ENCODE measurements around the gene TM9SF2. TPM values are rescaled to one million over a fixed set of nuclear protein-coding genes. Genes with fewer than 3 reads are reported as not detected.

The TM9SF2 gene
- polyA plus RNA-seq, 1 donor: 70.9 TPM

- DNase-seq: peak; percentile 48
These were observed 4.8 kb upstream of the TM9SF2 start for GRCh38 chr13:99496184-99497142.

GRCh38 chr13:99498171-99499161, 2.8 kb upstream of the TM9SF2 start:
- DNase-seq: peak; percentile 97

GRCh38 chr13:99500839-99501183, 461 bp upstream of the TM9SF2 start:
- DNase-seq: no peak

- DNase-seq: peak; percentile 11
These were observed 603 bp downstream of the TM9SF2 start for GRCh38 chr13:99501848-99502301.

- DNase-seq: no peak
These were observed 4.6 kb downstream of the TM9SF2 start for GRCh38 chr13:99505814-99506269.

- DNase-seq: no peak
These were observed 5.4 kb downstream of the TM9SF2 start for GRCh38 chr13:99506634-99507033.

GRCh38 chr13:99507054-99507453, 5.8 kb downstream of the TM9SF2 start:
- no peak for DNase-seq

GRCh38 chr13:99507551-99507950, 6.3 kb downstream of the TM9SF2 start:
- DNase-seq: no peak

- no peak for DNase-seq
These were observed 6.7 kb downstream of the TM9SF2 start for GRCh38 chr13:99507986-99508385.

- no peak for DNase-seq
These were observed 8.2 kb downstream of the TM9SF2 start for GRCh38 chr13:99509479-99509878.

GRCh38 chr13:99514801-99515200, 13.5 kb downstream of the TM9SF2 start:
- no peak for DNase-seq

- DNase-seq: no peak
These were observed 15.1 kb downstream of the TM9SF2 start for GRCh38 chr13:99516153-99516929.

GRCh38 chr13:99517577-99517976, 16.3 kb downstream of the TM9SF2 start:
- DNase-seq: no peak

GRCh38 chr13:99517984-99518383, 16.7 kb downstream of the TM9SF2 start:
- no peak for DNase-seq

- no peak for DNase-seq
These were observed 21.0 kb downstream of the TM9SF2 start for GRCh38 chr13:99522298-99522697.

- DNase-seq: no peak
These were observed 22.6 kb downstream of the TM9SF2 start for GRCh38 chr13:99523838-99524237.

GRCh38 chr13:99525967-99526366, 24.7 kb downstream of the TM9SF2 start:
- DNase-seq: no peak

- DNase-seq: no peak
These were observed 25.3 kb downstream of the TM9SF2 start for GRCh38 chr13:99526549-99526948.

GRCh38 chr13:99527301-99527700, 26.0 kb downstream of the TM9SF2 start:
- no peak for DNase-seq

GRCh38 chr13:99528547-99528946, 27.3 kb downstream of the TM9SF2 start:
- DNase-seq: peak; percentile 5

- DNase-seq: no peak
These were observed 34.8 kb downstream of the TM9SF2 start for GRCh38 chr13:99536023-99536422.

- no peak for DNase-seq
These were observed 39.3 kb downstream of the TM9SF2 start for GRCh38 chr13:99540530-99540929.
